IMR-90 (cell line): Measurements from ENCODE around the gene ZNF771. TPM values are rescaled to one million over a fixed set of nuclear protein-coding genes. Genes with fewer than 3 reads are reported as not detected.

Experiments used
- ATAC-seq: fragments of 200-7000 bp; cut with Tn5 transposase; 2 replicates; pipeline ENCODE4 v1.9.1; 2020; ENCODE audit warnings: low read depth, mild to moderate bottlenecking, moderate library complexity
- BruUV-seq: library from RNA; stranded (reverse); fragments of 400-500 nt; replicated peaks from 2 replicates; lab custom pipeline; 2021; lab: Mats Ljungman, UMichigan
- CTCF ChIA-PET: fragments of 300-600 bp; formaldehyde crosslinking; extraction: SDS; loops from one replicate; lab custom pipeline; 2021; ENCODE audit warnings: antibody characterized with exemption; lab: Yijun Ruan, JAX
- POLR2A ChIA-PET: fragments of 300-600 bp; sonication (Branson Sonifier 250); formaldehyde crosslinking; loops from one replicate; lab custom pipeline; 2022; ENCODE audit warnings: antibody characterized with exemption; ENCODE audit not compliant: unreplicated experiment; lab: Charles Lee
- DNase-seq: peaks from one replicate; pipeline ENCODE4 v3.0.0; 2013
- H2AFZ ChIP-seq: replicated peaks from 2 replicates; pipeline ENCODE3; 2013; ENCODE audit warnings: low read length, mild to moderate bottlenecking; ENCODE audit not compliant: poor library complexity
- H2AK5ac ChIP-seq: 2 replicates; pipeline ENCODE4 v1.6.1; 2013; ENCODE audit warnings: low read depth, low read length, inconsistent platforms
- H2AK9ac ChIP-seq: replicated peaks from 2 replicates; pipeline ENCODE3; 2013; ENCODE audit warnings: mild to moderate bottlenecking, low read depth, low read length, moderate library complexity; ENCODE audit not compliant: poor library complexity
- H2BK120ac ChIP-seq: 2 replicates; pipeline ENCODE4 v1.6.1; 2013; ENCODE audit warnings: low read depth, low read length, inconsistent platforms
- H2BK15ac ChIP-seq: 3 replicates; pipeline ENCODE4 v1.6.1; 2013; ENCODE audit warnings: low read depth, low read length, inconsistent platforms
- H2BK20ac ChIP-seq: 2 replicates; pipeline ENCODE4 v1.6.1; 2013; ENCODE audit warnings: low read depth, mild to moderate bottlenecking, inconsistent platforms, low read length, moderate library complexity
- H2BK5ac ChIP-seq: 2 replicates; pipeline ENCODE4 v1.6.1; 2013; ENCODE audit warnings: mild to moderate bottlenecking, low read depth, low read length, inconsistent platforms; ENCODE audit not compliant: poor library complexity, severe bottlenecking
- H3K14ac ChIP-seq: replicated peaks from 2 replicates; pipeline ENCODE4 v1.6.1; 2013; ENCODE audit warnings: low read depth, low read length, inconsistent platforms
- H3K18ac ChIP-seq: 2 replicates; pipeline ENCODE4 v1.6.1; 2013; ENCODE audit warnings: low read depth, low read length, control low read depth
- H3K23ac ChIP-seq: 2 replicates; pipeline ENCODE4 v1.6.1; 2013; ENCODE audit warnings: low read depth, low read length, inconsistent platforms
- H3K27ac ChIP-seq: 2 replicates; pipeline ENCODE4 v1.5.1; 2013; ENCODE audit warnings: mild to moderate bottlenecking, control low read depth, low read length; ENCODE audit not compliant: insufficient read depth
- H3K27me3 ChIP-seq: 2 replicates; pipeline ENCODE4 v1.6.1; 2013; ENCODE audit warnings: low read length; ENCODE audit not compliant: control insufficient read depth, insufficient read depth
- H3K36me3 ChIP-seq: 2 replicates; pipeline ENCODE4 v1.6.1; 2013; ENCODE audit warnings: low read length, mixed read lengths; ENCODE audit not compliant: control insufficient read depth, insufficient read depth
- H3K4ac ChIP-seq: 2 replicates; pipeline ENCODE4 v1.6.1; 2013; ENCODE audit warnings: low read depth, low read length, inconsistent platforms
- H3K4me1 ChIP-seq: 2 replicates; pipeline ENCODE4 v1.6.1; 2013; ENCODE audit warnings: low read length, mixed read lengths; ENCODE audit not compliant: control insufficient read depth, insufficient read depth
- H3K4me2 ChIP-seq: 2 replicates; pipeline ENCODE4 v1.6.1; 2013; ENCODE audit warnings: low read depth, mild to moderate bottlenecking, control low read depth, low read length, moderate library complexity
- H3K4me3 ChIP-seq: 2 replicates; pipeline ENCODE4 v1.5.1; 2013; ENCODE audit warnings: low read depth, mild to moderate bottlenecking, control low read depth, low read length, moderate library complexity; ENCODE audit not compliant: insufficient read depth
- H3K56ac ChIP-seq: 2 replicates; pipeline ENCODE4 v1.6.1; 2013; ENCODE audit warnings: low read length, inconsistent platforms; ENCODE audit not compliant: insufficient read depth; ENCODE audit errors: extremely low read depth
- H3K79me1 ChIP-seq, 2 experiments: 2 replicates each; pipeline ENCODE4 v1.6.1; 2013; ENCODE audit warnings: low read length in 2 of 2, inconsistent platforms in 1 of 2, low read depth in 1 of 2
- H3K9ac ChIP-seq: 2 replicates; pipeline ENCODE4 v1.6.1; 2013; ENCODE audit warnings: low read depth, low read length, control low read depth
- H3K9me1 ChIP-seq: 2 replicates; pipeline ENCODE4 v1.6.1; 2013; ENCODE audit warnings: low read length, inconsistent platforms; ENCODE audit not compliant: insufficient read depth
- H3K9me3 ChIP-seq: 2 replicates; pipeline ENCODE4 v1.6.1; 2013; ENCODE audit warnings: low read length; ENCODE audit not compliant: control insufficient read depth, insufficient read depth
- H4K20me1 ChIP-seq: 2 replicates; pipeline ENCODE4 v1.6.1; 2013; ENCODE audit warnings: low read length, inconsistent platforms; ENCODE audit not compliant: insufficient read depth
- H4K5ac ChIP-seq: 2 replicates; pipeline ENCODE4 v1.6.1; 2013; ENCODE audit warnings: mild to moderate bottlenecking, low read depth, low read length, control low read depth
- H4K8ac ChIP-seq, 2 experiments: 2 replicates each; pipeline ENCODE4 v1.6.1; 2013; ENCODE audit warnings: low read depth in 2 of 2, low read length in 2 of 2, control low read depth in 1 of 2, inconsistent platforms in 1 of 2
- H4K91ac ChIP-seq: 2 replicates; pipeline ENCODE4 v1.6.1; 2013; ENCODE audit warnings: low read depth, low read length, inconsistent platforms; ENCODE audit not compliant: insufficient read depth
- CEBPB ChIP-seq: IDR thresholded peaks from 2 replicates; pipeline ENCODE4 v1.6.1; 2012; ENCODE audit warnings: low read depth, low read length, improper control_type of control experiment
- RAD21 ChIP-seq: IDR thresholded peaks from 2 replicates; pipeline ENCODE4 v1.6.1; 2012; ENCODE audit warnings: low read length, improper control_type of control experiment
- WGBS, 2 experiments: methylation state at CpG; one replicate each; pipeline versions ENCODE4 v1.1.5 to v1.1.7; 2013; ENCODE audit warnings: missing lambda C conversion rate in 2 of 2; ENCODE audit not compliant: insufficient read length in 1 of 2; ENCODE audit errors: extremely low coverage in 2 of 2; 5-methylcytosine and 5-hydroxymethylcytosine counted together
- dilution Hi-C: fragments of 300-500 bp; cut with HindIII; formaldehyde crosslinking; loops from one replicate; pipeline ENCODE4 v1.14.3; 2018; ENCODE audit warnings: low sequenced_read_pairs; ENCODE audit not compliant: unreplicated experiment
- in situ Hi-C: fragments of 300-500 bp; cut with MboI; formaldehyde crosslinking; loops from 3 replicates; pipeline ENCODE4 v1.14.3; 2019; ENCODE audit warnings: low sequenced_read_pairs, inconsistent platforms, mixed read lengths
- intact Hi-C: fragments of 100-400 bp; cut with micrococcal nuclease; formaldehyde crosslinking; loops from 2 replicates; pipeline ENCODE4 v1.10.0; 2022
- polyA plus RNA-seq, 3 experiments: library from polyadenylated mRNA; depleted of rRNA; stranded (reverse); fragments of >200 nt; gene quantifications; 2 replicates each; pipeline ENCODE4 v1.2.3, GENCODE V29; 2012; ENCODE audit warnings: low replicate concordance in 1 of 3
- total RNA-seq: library from RNA; depleted of rRNA; stranded (reverse); fragments of >200 nt; gene quantifications from 2 replicates; pipeline ENCODE4 v1.2.3, GENCODE V29; 2012

ZNF771 gene
- total and polyA plus RNA-seq, 2 of the 4 experiments (the other 2 are of a cell fraction) = 5.2 to 10.9 TPM

DNA sequence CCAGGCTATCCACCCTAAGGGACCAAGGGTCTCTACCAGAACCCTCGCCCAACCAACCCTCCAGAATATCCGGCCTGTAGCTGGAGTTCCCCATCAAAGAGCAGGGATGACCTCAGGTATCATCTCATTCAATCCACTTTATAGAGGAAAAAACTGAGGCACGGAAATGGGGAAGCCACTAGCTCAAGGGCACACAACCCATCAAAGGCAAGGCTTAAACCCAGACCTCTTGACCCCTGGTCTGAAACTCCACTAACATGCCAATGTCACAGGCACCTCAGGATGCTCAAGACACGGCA is 38.7 kb upstream of the ZNF771 start:
- peak overlapping the region; percentile 64 for H2AFZ ChIP-seq
- peaks cover 3% of the 10 kb centered on the region; the same call in 1 of the 2 replicates for H3K4me1 ChIP-seq
- no peak overlapping the region for H2BK120ac ChIP-seq
- H3K27ac ChIP-seq = peak overlapping the region; percentile 82
- peaks cover 46% of the 10 kb centered on the region for H4K20me1 ChIP-seq
- no peaks in the 10 kb centered on the region for H3K9me3 ChIP-seq
- no peak overlapping the region for H4K5ac ChIP-seq
- peak overlapping the region; percentile 96 for H3K14ac ChIP-seq
- H3K9ac ChIP-seq = peak overlapping the region; percentile 90
- peak overlapping the region; percentile 79 for H3K4ac ChIP-seq
- no TSS peak for BruUV-seq
- peak overlapping the region; percentile 86 for H3K4me3 ChIP-seq
- H4K91ac ChIP-seq = peak overlapping the region; percentile 2; the same call in 1 of the 2 replicates
- no CpG with 5 or more reads among the region's 4 CpGs for WGBS, 2 experiments
- in situ Hi-C loops = no loop called here
- H2BK15ac ChIP-seq = no peak overlapping the region
- peaks cover 17% of the 10 kb centered on the region for H3K9me1 ChIP-seq
- H2AK5ac ChIP-seq = peak overlapping the region; percentile 90
- H3K36me3 ChIP-seq = peaks cover 14% of the 10 kb centered on the region; the same call in 1 of the 2 replicates
- peak overlapping the region; percentile 99 for H3K4me2 ChIP-seq
- no peak overlapping the region for H2BK20ac ChIP-seq
- H4K8ac ChIP-seq = peak overlapping the region in 1 of 2 experiments; percentile 28; a peak in 1 of 4 replicates
- POLR2A ChIA-PET = no interaction called here
- no peaks in the 10 kb centered on the region for H3K27me3 ChIP-seq
- H2BK5ac ChIP-seq = peak overlapping the region; percentile 66
- intact Hi-C loops = loop anchor here (1.0 to 2.0 kb wide), 2 partner anchors 41 to 276 kb away; no protein-coding TSS in a partner anchor
- ATAC-seq (no peak), DNase-seq (no peak)
- H3K56ac ChIP-seq = peak overlapping the region; percentile 45
- dilution Hi-C loops = no loop called here
- peaks cover 4 to 58% of the 10 kb centered on the region in 2 experiments; a peak in 3 of 4 replicates for H3K79me1 ChIP-seq
- CTCF ChIA-PET = interaction anchor here (1.0 kb wide), 1 partner anchor 26 kb away, joined by 3 read pairs; the partner anchor contains the start of gene ZNF48
- TF ChIP-seq RAD21 (no peak), CEBPB (no peak)
- H3K23ac ChIP-seq = peak overlapping the region; percentile 87
- H3K18ac ChIP-seq = no peak overlapping the region
- H2AK9ac ChIP-seq = peak overlapping the region; percentile 99
